Vagina (tissue), 2 donors: ENCODE measurements around the gene CGB8.

Source experiments
- CTCF ChIP-seq, 3 experiments: fragments of 450-650 bp in 2 of 3; fragments of 200-600 bp in 1 of 3; sonication (generic) in 1 of 3; IDR thresholded peaks; one replicate each; pipeline ENCODE4 v1.5.1; 2017 to 2019; ENCODE audit warnings: antibody characterized with exemption in 3 of 3, mild to moderate bottlenecking in 2 of 3, moderate library complexity in 2 of 3
- POLR2A ChIP-seq, 2 donors: fragments of 450-650 bp; IDR thresholded peaks; one replicate each; pipeline ENCODE4 v1.6.1; 2017; ENCODE audit warnings: antibody characterized with exemption in 2 of 2, mild to moderate bottlenecking in 2 of 2, moderate library complexity in 2 of 2
- POLR2AphosphoS5 ChIP-seq, 2 donors: sonication (generic); formaldehyde crosslinking; IDR thresholded peaks; one replicate each; pipeline ENCODE4 v1.9.0; 2017; ENCODE audit warnings: antibody characterized with exemption in 2 of 2, mild to moderate bottlenecking in 2 of 2, low read depth in 1 of 2; ENCODE audit not compliant: insufficient read depth in 1 of 2

GRCh38 chr19:48999481-49000325 is 49.2 kb downstream of the CGB8 start:
- TF ChIP-seq CTCF (IDR thresholded peaks at IDR 0.05) (peak in 1 of 3 experiments; percentile 32), POLR2AphosphoS5 (IDR thresholded peaks at IDR 0.05; ENCODE audit: insufficient read depth in 1 of 2, low read depth in 1 of 2) (no peak), POLR2A (IDR thresholded peaks at IDR 0.05) (no peak)
